HEK293T (cell line): ENCODE measurements around the gene DLX5.

Experiments used
- CTCF ChIA-PET: fragments of 350-600 bp; formaldehyde crosslinking; extraction: SDS; loops from one replicate; lab custom pipeline; 2021; ENCODE audit warnings: antibody characterized with exemption, inconsistent platforms; lab: Yijun Ruan, JAX
- POLR2A ChIA-PET: fragments of 350-600 bp; formaldehyde crosslinking; extraction: SDS; loops from one replicate; lab custom pipeline; 2020; ENCODE audit warnings: antibody characterized with exemption, inconsistent platforms; lab: Yijun Ruan, JAX
- DNase-seq: peaks from one replicate; pipeline ENCODE4 v3.0.0; 2012; ENCODE audit warnings: mixed read lengths; ENCODE audit errors: extremely low spot score
- ARNT ChIP-seq: fragments of 450-650 bp; IDR thresholded peaks from 2 replicates; pipeline ENCODE4 v1.6.1; 2017; ENCODE audit warnings: mild to moderate bottlenecking
- BHLHE40 ChIP-seq: fragments of 450-650 bp; IDR thresholded peaks from 2 replicates; pipeline ENCODE4 v1.6.1; 2016; ENCODE audit warnings: mild to moderate bottlenecking, moderate library complexity, borderline replicate concordance
- CTBP1 ChIP-seq: fragments of 450-650 bp; IDR thresholded peaks from 2 replicates; pipeline ENCODE4 v1.6.1; 2016; ENCODE audit warnings: borderline replicate concordance
- ELF4 ChIP-seq: fragments of 450-650 bp; IDR thresholded peaks from 2 replicates; pipeline ENCODE4 v1.6.1; 2017; ENCODE audit warnings: antibody characterized with exemption
- FOXA1 ChIP-seq: fragments of 450-650 bp; IDR thresholded peaks from 2 replicates; pipeline ENCODE4 v1.6.1; 2016; ENCODE audit warnings: mild to moderate bottlenecking
- FOXK2 ChIP-seq: fragments of 450-650 bp; IDR thresholded peaks from 2 replicates; pipeline ENCODE4 v1.6.1; 2016; ENCODE audit warnings: mild to moderate bottlenecking
- FOXM1 ChIP-seq: fragments of 450-650 bp; IDR thresholded peaks from 2 replicates; pipeline ENCODE4 v1.6.1; 2017; ENCODE audit warnings: mild to moderate bottlenecking, borderline replicate concordance
- HDGF ChIP-seq: fragments of 450-650 bp; IDR thresholded peaks from 2 replicates; pipeline ENCODE4 v1.6.1; 2017; ENCODE audit warnings: antibody characterized with exemption, borderline replicate concordance
- L3MBTL2 ChIP-seq: fragments of 450-650 bp; conservative IDR thresholded peaks from 2 replicates; pipeline ENCODE4 v1.6.1; 2016; ENCODE audit warnings: mild to moderate bottlenecking
- LEF1 ChIP-seq: fragments of 450-650 bp; IDR thresholded peaks from 2 replicates; pipeline ENCODE4 v1.6.1; 2017; ENCODE audit warnings: mild to moderate bottlenecking, borderline replicate concordance
- NFRKB ChIP-seq: fragments of 450-650 bp; IDR thresholded peaks from 2 replicates; pipeline ENCODE4 v1.6.1; 2016; ENCODE audit warnings: mild to moderate bottlenecking, moderate library complexity
- SP1 ChIP-seq: fragments of 450-650 bp; IDR thresholded peaks from 2 replicates; pipeline ENCODE4 v1.6.1; 2017
- SUZ12 ChIP-seq: fragments of 450-650 bp; IDR thresholded peaks from 2 replicates; pipeline ENCODE4 v1.6.1; 2016; ENCODE audit warnings: mild to moderate bottlenecking
- TARDBP ChIP-seq: fragments of 450-650 bp; IDR thresholded peaks from 2 replicates; pipeline ENCODE4 v1.6.1; 2016
- ZNF384 ChIP-seq: fragments of 450-650 bp; IDR thresholded peaks from 2 replicates; pipeline ENCODE4 v1.6.1; 2016
- TF ChIP-seq, protein P1 (sequence below): fragments of 450-650 bp; IDR thresholded peaks from 2 replicates; pipeline ENCODE4 v1.6.1; 2016

The DLX5 gene

DNA sequence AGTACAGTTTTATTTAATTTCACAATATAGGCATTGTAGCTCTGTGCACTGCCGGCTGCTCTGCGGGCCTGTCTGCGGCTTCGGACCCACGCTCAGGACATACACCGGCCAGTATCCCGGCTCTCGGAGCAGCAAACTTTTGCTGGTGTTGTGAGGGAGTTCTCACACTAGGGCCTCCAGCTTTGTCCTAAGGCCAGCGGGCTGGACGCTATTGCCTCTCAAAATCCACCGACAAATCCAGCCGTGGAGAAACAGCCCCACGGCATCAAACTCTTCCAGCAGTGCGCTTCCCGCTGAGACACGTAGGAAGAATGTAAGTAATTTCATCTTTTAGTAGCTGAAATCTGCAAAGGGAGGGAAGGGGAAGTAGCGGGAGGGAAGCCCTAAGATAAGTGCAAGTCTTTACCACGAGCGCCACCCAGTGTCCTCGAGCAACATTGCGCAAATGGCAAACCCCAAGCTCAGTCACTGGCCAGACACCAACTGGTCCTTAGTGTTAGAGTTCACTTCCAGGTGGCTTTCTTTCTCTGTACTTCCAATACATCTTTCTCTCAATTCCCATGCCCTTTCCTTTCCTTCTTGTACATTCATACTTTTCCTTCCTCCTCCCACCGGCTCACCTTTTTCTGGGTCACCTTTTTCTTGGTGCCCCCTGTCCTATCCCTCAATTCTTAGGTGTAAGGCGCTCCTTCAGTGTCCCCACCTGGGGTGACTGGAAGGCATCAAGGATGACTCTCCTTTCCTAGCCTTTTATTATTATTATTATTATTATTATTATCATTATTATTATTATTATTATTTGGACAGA lies 3.0 kb upstream of the DLX5 start:
- peak; percentile 76 for DNase-seq
- CTCF ChIA-PET, result interaction anchor here (0.5 to 1.9 kb wide), 8 partner anchors 11 to 1112 kb away, joined by 3 to 15 read pairs (median 4); no protein-coding TSS in a partner anchor
- POLR2A ChIA-PET, result interaction anchor here (2.0 kb wide), 1 partner anchor 11 kb away, joined by 7 read pairs; no protein-coding TSS in a partner anchor
- TF ChIP-seq L3MBTL2, result no peak
- TF ChIP-seq FOXA1, result no peak
- TF ChIP-seq NFRKB, result no peak
- TF ChIP-seq TARDBP, result no peak
- no peak for TF ChIP-seq SUZ12
- no peak for TF ChIP-seq HDGF
- no peak for TF ChIP-seq BHLHE40
- no peak for TF ChIP-seq ELF4
- no peak for TF ChIP-seq ARNT

DNA sequence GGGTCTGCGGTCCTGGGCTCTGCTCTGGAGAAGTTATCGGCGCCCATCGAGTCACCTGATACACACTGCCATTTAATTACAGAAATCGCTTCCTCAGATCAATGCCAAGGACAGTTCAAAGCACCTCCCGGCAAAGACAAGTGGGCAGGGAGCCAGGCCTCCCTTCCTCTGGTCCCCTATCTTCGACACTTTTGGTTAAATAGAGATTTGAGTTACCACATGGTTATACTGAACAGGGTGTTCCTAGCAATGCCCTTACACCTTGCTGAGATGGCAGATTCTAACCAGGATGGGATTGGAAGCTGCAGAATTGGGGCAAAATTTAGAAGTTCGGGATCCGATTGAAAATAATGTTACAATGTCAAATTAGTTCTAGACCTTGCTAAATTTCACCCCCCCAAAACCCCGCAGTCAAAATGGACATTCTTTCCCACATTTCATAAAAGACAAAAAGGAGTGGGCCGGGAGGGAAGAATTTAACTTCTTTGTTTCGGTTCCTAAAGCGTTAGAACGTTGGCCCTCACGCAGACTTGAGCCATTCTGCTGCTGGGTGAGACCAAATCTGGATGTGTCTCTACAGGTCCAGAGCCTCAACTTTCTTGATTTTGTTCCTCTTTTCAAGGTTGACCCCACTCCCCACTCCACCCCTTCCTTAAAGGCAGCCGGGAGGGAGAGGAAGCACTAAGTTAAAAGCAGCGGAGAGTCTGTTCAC lies 2.2 kb upstream of the DLX5 start:
- TF ChIP-seq FOXK2, result no peak
- TF ChIP-seq SUZ12, result no peak
- TF ChIP-seq, protein P1, sequence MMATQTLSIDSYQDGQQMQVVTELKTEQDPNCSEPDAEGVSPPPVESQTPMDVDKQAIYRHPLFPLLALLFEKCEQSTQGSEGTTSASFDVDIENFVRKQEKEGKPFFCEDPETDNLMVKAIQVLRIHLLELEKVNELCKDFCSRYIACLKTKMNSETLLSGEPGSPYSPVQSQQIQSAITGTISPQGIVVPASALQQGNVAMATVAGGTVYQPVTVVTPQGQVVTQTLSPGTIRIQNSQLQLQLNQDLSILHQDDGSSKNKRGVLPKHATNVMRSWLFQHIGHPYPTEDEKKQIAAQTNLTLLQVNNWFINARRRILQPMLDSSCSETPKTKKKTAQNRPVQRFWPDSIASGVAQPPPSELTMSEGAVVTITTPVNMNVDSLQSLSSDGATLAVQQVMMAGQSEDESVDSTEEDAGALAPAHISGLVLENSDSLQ, result no peak
- TF ChIP-seq L3MBTL2, result no peak
- no peak for TF ChIP-seq FOXA1
- no peak for TF ChIP-seq FOXM1
- TF ChIP-seq ZNF384, result no peak
- no peak for TF ChIP-seq CTBP1
- TF ChIP-seq ELF4, result no peak
- no peak for TF ChIP-seq LEF1
- ChIA-PET POLR2A (interaction anchor here (2.0 kb wide), 1 partner anchor 10 kb away, joined by 7 read pairs; no protein-coding TSS in a partner anchor), CTCF (interaction anchor here (0.7 to 1.9 kb wide), 5 partner anchors 11 to 1111 kb away, joined by 3 to 15 read pairs (median 4); no protein-coding TSS in a partner anchor)
- no peak for DNase-seq

DNA sequence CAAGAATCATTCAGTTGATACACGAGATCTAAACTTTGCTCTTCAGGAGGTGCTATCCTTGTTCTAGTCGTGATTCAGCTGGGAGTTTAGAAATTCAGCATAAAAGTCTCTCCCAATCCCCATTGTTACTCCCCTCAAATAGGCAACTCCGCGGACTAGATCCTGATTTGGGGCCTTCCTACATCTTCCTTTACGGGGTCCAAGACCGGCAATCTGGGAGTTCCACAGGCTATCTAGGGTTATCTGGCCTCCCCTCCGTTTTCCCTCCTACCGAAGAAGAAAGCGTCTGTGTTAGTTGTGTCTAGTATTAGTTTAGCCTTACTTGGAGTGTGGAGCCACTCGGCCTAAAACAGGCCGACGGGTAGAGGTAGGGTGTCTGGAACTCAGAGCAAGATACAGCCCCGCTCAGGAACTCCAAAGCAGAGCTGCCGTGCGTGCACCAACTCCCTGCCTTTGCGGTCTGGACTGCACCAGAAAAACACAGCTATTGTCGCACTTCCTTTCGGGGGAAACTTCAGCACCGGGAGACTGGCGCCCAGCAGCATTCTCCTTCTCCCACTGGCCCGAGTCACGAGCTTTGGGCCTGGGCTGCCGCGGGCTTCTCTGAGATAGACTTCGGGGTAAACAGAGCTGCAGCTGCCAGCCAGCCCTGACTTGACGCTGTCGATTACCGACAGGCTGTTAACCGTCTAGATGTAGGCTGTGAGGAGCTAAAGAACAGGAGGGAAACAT lies 1.5 kb upstream of the DLX5 start:
- ChIA-PET CTCF (interaction anchor here (1.9 kb wide), 1 partner anchor 10 kb away, joined by 9 read pairs; no protein-coding TSS in a partner anchor), POLR2A (interaction anchor here (2.0 kb wide), 1 partner anchor 10 kb away, joined by 7 read pairs; no protein-coding TSS in a partner anchor)
- no peak for DNase-seq
- no peak for TF ChIP-seq ARNT
- TF ChIP-seq SP1, result no peak
- TF ChIP-seq TARDBP, result no peak
- no peak for TF ChIP-seq ZNF384
- no peak for TF ChIP-seq HDGF
- no peak for TF ChIP-seq FOXA1
- no peak for TF ChIP-seq FOXM1
- no peak for TF ChIP-seq NFRKB
- TF ChIP-seq BHLHE40, result no peak
- no peak for TF ChIP-seq SUZ12
- TF ChIP-seq FOXK2, result no peak
- no peak for TF ChIP-seq L3MBTL2
- TF ChIP-seq CTBP1, result no peak
- TF ChIP-seq, protein P1, result no peak
- TF ChIP-seq ELF4, result no peak

DNA sequence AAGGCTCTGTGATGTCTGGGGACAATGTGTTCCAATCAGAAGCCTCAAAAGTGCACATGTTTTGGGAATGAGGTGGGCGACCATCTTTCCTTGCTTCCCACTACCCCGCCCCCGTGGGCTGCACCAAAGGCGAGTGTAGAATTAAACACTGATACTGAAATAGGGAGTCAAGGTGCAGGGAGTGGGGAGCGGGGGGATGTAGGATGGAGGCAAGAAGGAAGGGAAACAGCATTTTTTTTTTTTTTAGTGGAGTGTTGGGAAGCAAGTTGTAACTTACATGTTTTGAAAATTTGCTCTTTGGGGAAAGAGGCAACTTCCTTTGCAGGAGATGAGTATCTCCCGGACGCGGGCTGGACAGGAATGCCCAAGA lies 484 bp upstream of the DLX5 start:
- ChIA-PET POLR2A (interaction anchor here (1.9 kb wide), 1 partner anchor 18 kb away, joined by 21 read pairs; the partner anchor contains the start of gene DLX6), CTCF (interaction anchor here (1.3 kb wide), 1 partner anchor 10 kb away, joined by 9 read pairs; no protein-coding TSS in a partner anchor)
- TF ChIP-seq L3MBTL2, result no peak; the same call in 1 of the 2 replicates
- DNase-seq, result no peak

DNA sequence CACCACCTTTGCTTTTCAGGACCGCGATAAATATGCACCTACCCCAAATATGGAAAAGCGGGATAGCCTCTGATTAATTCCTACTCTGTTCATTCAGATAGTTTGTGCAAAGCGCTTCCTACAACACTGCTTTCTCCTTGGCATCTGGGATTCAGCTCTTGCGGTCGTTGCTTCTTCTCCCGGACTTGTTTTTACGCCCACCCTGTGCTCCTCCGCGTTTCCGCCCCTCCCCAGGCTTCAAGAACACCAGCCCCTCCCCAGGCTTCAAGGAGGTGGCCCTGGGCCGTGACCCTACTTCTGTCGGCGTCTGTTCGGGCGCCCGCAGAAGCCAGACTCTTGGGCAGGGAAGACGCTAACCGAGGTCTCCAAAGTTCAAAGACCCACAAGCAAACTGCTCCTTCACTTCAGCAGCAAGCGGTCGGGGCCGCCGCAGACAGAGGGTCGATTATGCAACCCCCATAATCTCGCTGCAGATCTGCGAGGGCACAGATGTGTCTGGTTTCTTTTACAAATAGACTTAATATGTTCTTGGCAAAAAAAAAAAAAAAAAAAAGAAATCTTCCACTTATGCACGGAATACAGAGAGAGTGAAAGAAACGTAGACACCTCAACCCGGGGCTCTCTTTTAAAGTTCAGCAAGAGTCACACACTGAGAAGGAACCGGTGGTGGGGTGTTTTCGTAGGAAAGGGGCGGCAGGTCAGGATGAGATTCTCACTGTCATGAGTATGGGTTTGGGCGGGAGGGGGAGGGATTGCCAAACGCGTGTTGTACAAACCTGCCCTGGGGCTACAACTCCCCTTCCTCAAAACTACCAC lies 1.9 kb downstream of the DLX5 start:
- CTCF ChIA-PET, result no interaction called here
- DNase-seq, result no peak
- POLR2A ChIA-PET, result no interaction called here
- TF ChIP-seq ELF4 (no peak), FOXM1 (no peak), FOXA1 (no peak), SP1 (no peak), ARNT (no peak)
